NCI-H2107 (cell line): Measurements from ENCODE around the gene PAK1.
"Not testable (repeated sequence)": the region's sequence is repeated elsewhere in the genome, so short reads cannot be mapped to it uniquely, and the experiment has no call there.

ENCODE experiments used
- DNase-seq: peaks from one replicate; lab custom pipeline; 2025; lab: John Stamatoyannopoulos, UW

The PAK1 gene

GRCh38 chr11:77473801-77474683 lies at the start of gene PAK1:
Gene PAK1 (minus strand): TSS chr11:77474094. CDS start chr11:77392520, 81,574 bp downstream.
- peak; percentile 86 for DNase-seq

GRCh38 chr11:77522215-77522614 lies 48.3 kb upstream of the PAK1 start:
- DNase-seq: no peak

GRCh38 chr11:77519847-77520246 lies 46.0 kb upstream of the PAK1 start:
- DNase-seq: no peak

- DNase-seq: no peak
Measured at GRCh38 chr11:77518471-77518870, 44.6 kb upstream of the PAK1 start.

- no peak for DNase-seq
Measured at GRCh38 chr11:77517753-77518152, 43.9 kb upstream of the PAK1 start.

GRCh38 chr11:77517226-77517625 lies 43.3 kb upstream of the PAK1 start:
- DNase-seq: no peak

GRCh38 chr11:77515483-77515882 lies 41.6 kb upstream of the PAK1 start:
- no peak for DNase-seq

- DNase-seq: no peak
Measured at GRCh38 chr11:77515063-77515462, 41.2 kb upstream of the PAK1 start.

- no peak for DNase-seq
Measured at GRCh38 chr11:77512092-77512491, 38.2 kb upstream of the PAK1 start.

- DNase-seq: no peak
Measured at GRCh38 chr11:77510851-77511250, 37.0 kb upstream of the PAK1 start.

GRCh38 chr11:77510095-77510494 lies 36.2 kb upstream of the PAK1 start:
- no peak for DNase-seq

GRCh38 chr11:77508019-77508418 lies 34.1 kb upstream of the PAK1 start:
- DNase-seq: no peak

- DNase-seq: no peak
Measured at GRCh38 chr11:77506857-77507256, 33.0 kb upstream of the PAK1 start.

- DNase-seq: no peak
Measured at GRCh38 chr11:77505956-77506355, 32.1 kb upstream of the PAK1 start.

GRCh38 chr11:77503006-77503405 lies 29.1 kb upstream of the PAK1 start:
- DNase-seq: no peak

- DNase-seq: no peak
Measured at GRCh38 chr11:77502346-77502905, 28.5 kb upstream of the PAK1 start.

- no peak for DNase-seq
Measured at GRCh38 chr11:77501758-77502157, 27.9 kb upstream of the PAK1 start.

GRCh38 chr11:77497368-77497767 lies 23.5 kb upstream of the PAK1 start:
- no peak for DNase-seq

- DNase-seq: no peak
Measured at GRCh38 chr11:77495526-77495925, 21.6 kb upstream of the PAK1 start.

- DNase-seq: not testable (repeated sequence)
Measured at GRCh38 chr11:77490035-77490434, 16.1 kb upstream of the PAK1 start.

GRCh38 chr11:77487790-77488189 lies 13.9 kb upstream of the PAK1 start:
- DNase-seq: no peak

GRCh38 chr11:77479746-77480352 lies 6.0 kb upstream of the PAK1 start:
- no peak for DNase-seq

GRCh38 chr11:77475206-77475605 lies 1.3 kb upstream of the PAK1 start:
- DNase-seq: no peak
